BE2C (cell line): ENCODE data around the gene SIGLEC12.

ENCODE experiments used
- DNase-seq: peaks from one replicate; pipeline ENCODE4 v3.0.0-alpha.2; 2020
- H3K27me3 ChIP-seq: fragments of 250-450 bp; sonication (Bioruptor Pico); 2 replicates; pipeline ENCODE4 v1.5.1; 2020; ENCODE audit warnings: mild to moderate bottlenecking
- H3K36me3 ChIP-seq: fragments of 250-450 bp; sonication (Bioruptor Pico); 2 replicates; pipeline ENCODE4 v1.5.1; 2020; ENCODE audit warnings: mild to moderate bottlenecking
- H3K4me1 ChIP-seq: fragments of 250-450 bp; sonication (Bioruptor Pico); 2 replicates; pipeline ENCODE4 v1.5.1; 2020
- H3K4me3 ChIP-seq: 2 replicates; pipeline ENCODE4 v1.5.1; 2011; ENCODE audit warnings: low read depth, low read length
- H3K9me3 ChIP-seq: fragments of 250-450 bp; sonication (Bioruptor Pico); 2 replicates; pipeline ENCODE4 v1.5.1; 2020
- CTCF ChIP-seq: IDR thresholded peaks from 2 replicates; pipeline ENCODE4 v1.5.1; 2012; ENCODE audit warnings: mild to moderate bottlenecking, low read depth, low read length

The SIGLEC12 gene

GRCh38 chr19:51541458-51542357, 40.1 kb upstream of the SIGLEC12 start:
- no peaks in the 10 kb centered on the region; the same call in 1 of the 2 replicates for H3K4me1 ChIP-seq
- peaks cover 21% of the 10 kb centered on the region for H3K27me3 ChIP-seq
- DNase-seq: no peak
- TF ChIP-seq CTCF: no peak
- H3K36me3 ChIP-seq: no peaks in the 10 kb centered on the region
- H3K9me3 ChIP-seq: no peaks in the 10 kb centered on the region
- no peak overlapping the region for H3K4me3 ChIP-seq

- Histone ChIP-seq H3K36me3 (no peaks in the 10 kb centered on the region), H3K9me3 (no peaks in the 10 kb centered on the region), H3K27me3 (peaks cover 15% of the 10 kb centered on the region), H3K4me1 (no peaks in the 10 kb centered on the region), H3K4me3 (no peak overlapping the region)
- DNase-seq: no peak
- no peak for TF ChIP-seq CTCF
These were observed 38.3 kb upstream of the SIGLEC12 start for GRCh38 chr19:51539821-51540366.

GRCh38 chr19:51535535-51535934, 33.9 kb upstream of the SIGLEC12 start:
- DNase-seq: no peak
- peaks cover 46% of the 10 kb centered on the region for H3K27me3 ChIP-seq
- no peak for TF ChIP-seq CTCF
- H3K9me3 ChIP-seq: no peaks in the 10 kb centered on the region
- no peaks in the 10 kb centered on the region for H3K36me3 ChIP-seq
- H3K4me1 ChIP-seq: no peaks in the 10 kb centered on the region
- no peak overlapping the region for H3K4me3 ChIP-seq

GRCh38 chr19:51531349-51532315, 30.0 kb upstream of the SIGLEC12 start, which contains the start of gene SIGLEC6:
TSS of gene SIGLEC6 (minus strand) at chr19:51531670. CDS start at chr19:51531648, 22 bp downstream.
- no peaks in the 10 kb centered on the region for H3K9me3 ChIP-seq
- no peak for TF ChIP-seq CTCF
- DNase-seq: no peak
- no peaks in the 10 kb centered on the region for H3K4me1 ChIP-seq
- no peaks in the 10 kb centered on the region for H3K36me3 ChIP-seq
- H3K27me3 ChIP-seq: peaks cover 47% of the 10 kb centered on the region
- H3K4me3 ChIP-seq: no peak within 1 kb of the TSS

- no peaks in the 10 kb centered on the region for H3K9me3 ChIP-seq
- H3K4me3 ChIP-seq: no peak overlapping the region
- no peaks in the 10 kb centered on the region for H3K4me1 ChIP-seq
- TF ChIP-seq CTCF: no peak
- no peak for DNase-seq
- no peaks in the 10 kb centered on the region for H3K36me3 ChIP-seq
- H3K27me3 ChIP-seq: peaks cover 47% of the 10 kb centered on the region
These were observed 29.0 kb upstream of the SIGLEC12 start for GRCh38 chr19:51530616-51531015.
